ENCODE measurements around the gene GGN.

GGN gene

GRCh38 chr19:38385804-38386257, 2.0 kb downstream of the GGN start:
- WGBS, 2 experiments (ENCODE audit: insufficient coverage in 2 of 2): 96 to 97% methylated on average over 35 to 38 of the region's 40 CpGs
- Histone ChIP-seq H3K36me3 (ENCODE audit: control insufficient read depth, insufficient read depth, low read length) (peaks cover 46% of the 10 kb centered on the region), H3K27ac (ENCODE audit: low read depth, low read length, severe bottlenecking) (no peak overlapping the region)

GRCh38 chr19:38385057-38385803, 2.6 kb downstream of the GGN start:
- Histone ChIP-seq H3K36me3 (ENCODE audit: control insufficient read depth, insufficient read depth, low read length) (peaks cover 52% of the 10 kb centered on the region), H3K4me3 (ENCODE audit: extremely low read depth, insufficient read depth, low read length, poor library complexity, severe bottlenecking) (no peak overlapping the region), H3K4me1 (ENCODE audit: control insufficient read depth, insufficient read depth, low read length, poor library complexity, severe bottlenecking) (peaks cover 5% of the 10 kb centered on the region), H3K27ac (ENCODE audit: low read depth, low read length, severe bottlenecking) (no peak overlapping the region), H3K9me3 (ENCODE audit: control insufficient read depth, low read length) (no peaks in the 10 kb centered on the region)
- WGBS, 2 experiments (ENCODE audit: insufficient coverage in 2 of 2): 97% methylated on average over 31 of the region's 40 CpGs

More at GRCh38 chr19:38385804-38386257, 2.0 kb downstream of the GGN start:
- Histone ChIP-seq H3K9me3 (ENCODE audit: control insufficient read depth, low read length) (no peaks in the 10 kb centered on the region), H3K4me3 (ENCODE audit: extremely low read depth, insufficient read depth, low read length, poor library complexity, severe bottlenecking) (no peak overlapping the region), H3K4me1 (ENCODE audit: control insufficient read depth, insufficient read depth, low read length, poor library complexity, severe bottlenecking) (peaks cover 11% of the 10 kb centered on the region)

GRCh38 chr19:38384209-38385027, 3.4 kb downstream of the GGN start:
- H3K9me3 ChIP-seq (ENCODE audit: control insufficient read depth, low read length): no peaks in the 10 kb centered on the region
- no peak overlapping the region for H3K4me3 ChIP-seq (ENCODE audit: extremely low read depth, insufficient read depth, low read length, poor library complexity, severe bottlenecking)
- H3K27ac ChIP-seq (ENCODE audit: low read depth, low read length, severe bottlenecking): no peak overlapping the region
- 78 to 87% methylated on average over 7 to 8 of the region's 10 CpGs for WGBS, 2 experiments (ENCODE audit: insufficient coverage in 2 of 2)
- H3K36me3 ChIP-seq (ENCODE audit: control insufficient read depth, insufficient read depth, low read length): peaks cover 60% of the 10 kb centered on the region
- peaks cover 4% of the 10 kb centered on the region for H3K4me1 ChIP-seq (ENCODE audit: control insufficient read depth, insufficient read depth, low read length, poor library complexity, severe bottlenecking)

GRCh38 chr19:38383743-38384142, 4.1 kb downstream of the GGN start:
- Histone ChIP-seq H3K9me3 (ENCODE audit: control insufficient read depth, low read length) (no peaks in the 10 kb centered on the region), H3K36me3 (ENCODE audit: control insufficient read depth, insufficient read depth, low read length) (peaks cover 67% of the 10 kb centered on the region), H3K4me1 (ENCODE audit: control insufficient read depth, insufficient read depth, low read length, poor library complexity, severe bottlenecking) (peaks cover 4% of the 10 kb centered on the region), H3K4me3 (ENCODE audit: extremely low read depth, insufficient read depth, low read length, poor library complexity, severe bottlenecking) (no peak overlapping the region), H3K27ac (ENCODE audit: low read depth, low read length, severe bottlenecking) (no peak overlapping the region)
- 100% methylated on average over 2 of the region's 2 CpGs for WGBS, 2 experiments (ENCODE audit: insufficient coverage in 2 of 2)

GRCh38 chr19:38383184-38383583, 4.7 kb downstream of the GGN start:
- H3K4me3 ChIP-seq (ENCODE audit: extremely low read depth, insufficient read depth, low read length, poor library complexity, severe bottlenecking): no peak overlapping the region
- WGBS, 2 experiments (ENCODE audit: insufficient coverage in 2 of 2): 95 to 97% methylated on average over 9 to 10 of the region's 10 CpGs
- H3K36me3 ChIP-seq (ENCODE audit: control insufficient read depth, insufficient read depth, low read length): peaks cover 67% of the 10 kb centered on the region
- no peak overlapping the region for H3K27ac ChIP-seq (ENCODE audit: low read depth, low read length, severe bottlenecking)
- H3K9me3 ChIP-seq (ENCODE audit: control insufficient read depth, low read length): no peaks in the 10 kb centered on the region
- peaks cover 4% of the 10 kb centered on the region for H3K4me1 ChIP-seq (ENCODE audit: control insufficient read depth, insufficient read depth, low read length, poor library complexity, severe bottlenecking)

- H3K4me3 ChIP-seq (ENCODE audit: extremely low read depth, insufficient read depth, low read length, poor library complexity, severe bottlenecking): no peak overlapping the region
- no peaks in the 10 kb centered on the region for H3K9me3 ChIP-seq (ENCODE audit: control insufficient read depth, low read length)
- H3K27ac ChIP-seq (ENCODE audit: low read depth, low read length, severe bottlenecking): no peak overlapping the region
- peaks cover 85% of the 10 kb centered on the region for H3K36me3 ChIP-seq (ENCODE audit: control insufficient read depth, insufficient read depth, low read length)
- H3K4me1 ChIP-seq (ENCODE audit: control insufficient read depth, insufficient read depth, low read length, poor library complexity, severe bottlenecking): peaks cover 2% of the 10 kb centered on the region
- 91 to 97% methylated on average over 9 of the region's 9 CpGs for WGBS, 2 experiments (ENCODE audit: insufficient coverage in 2 of 2)
These were observed 6.7 kb downstream of the GGN start for GRCh38 chr19:38381138-38381537.

GRCh38 chr19:38378866-38379265, 9.0 kb downstream of the GGN start:
- Histone ChIP-seq H3K4me1 (ENCODE audit: control insufficient read depth, insufficient read depth, low read length, poor library complexity, severe bottlenecking) (peaks cover 5% of the 10 kb centered on the region), H3K4me3 (ENCODE audit: extremely low read depth, insufficient read depth, low read length, poor library complexity, severe bottlenecking) (no peak overlapping the region), H3K36me3 (ENCODE audit: control insufficient read depth, insufficient read depth, low read length) (peaks cover 73% of the 10 kb centered on the region), H3K9me3 (ENCODE audit: control insufficient read depth, low read length) (no peaks in the 10 kb centered on the region), H3K27ac (ENCODE audit: low read depth, low read length, severe bottlenecking) (no peak overlapping the region)
- 92 to 100% methylated on average over 7 to 9 of the region's 10 CpGs for WGBS, 2 experiments (ENCODE audit: insufficient coverage in 2 of 2)

- no peak overlapping the region for H3K4me3 ChIP-seq (ENCODE audit: extremely low read depth, insufficient read depth, low read length, poor library complexity, severe bottlenecking)
- WGBS, 2 experiments (ENCODE audit: insufficient coverage in 2 of 2): 80 to 90% methylated on average over 1 to 3 of the region's 4 CpGs
- peaks cover 5% of the 10 kb centered on the region for H3K4me1 ChIP-seq (ENCODE audit: control insufficient read depth, insufficient read depth, low read length, poor library complexity, severe bottlenecking)
- H3K27ac ChIP-seq (ENCODE audit: low read depth, low read length, severe bottlenecking): no peak overlapping the region
- H3K9me3 ChIP-seq (ENCODE audit: control insufficient read depth, low read length): no peaks in the 10 kb centered on the region
- H3K36me3 ChIP-seq (ENCODE audit: control insufficient read depth, insufficient read depth, low read length): peaks cover 55% of the 10 kb centered on the region
These were observed 10.8 kb downstream of the GGN start for GRCh38 chr19:38377052-38377451.

GRCh38 chr19:38376576-38376975, 11.3 kb downstream of the GGN start:
- WGBS, 2 experiments (ENCODE audit: insufficient coverage in 2 of 2): 96 to 97% methylated on average over 3 of the region's 3 CpGs
- H3K4me1 ChIP-seq (ENCODE audit: control insufficient read depth, insufficient read depth, low read length, poor library complexity, severe bottlenecking): peaks cover 5% of the 10 kb centered on the region
- peaks cover 50% of the 10 kb centered on the region for H3K36me3 ChIP-seq (ENCODE audit: control insufficient read depth, insufficient read depth, low read length)
- H3K27ac ChIP-seq (ENCODE audit: low read depth, low read length, severe bottlenecking): no peak overlapping the region
- H3K9me3 ChIP-seq (ENCODE audit: control insufficient read depth, low read length): no peaks in the 10 kb centered on the region
- no peak overlapping the region for H3K4me3 ChIP-seq (ENCODE audit: extremely low read depth, insufficient read depth, low read length, poor library complexity, severe bottlenecking)

- H3K27ac ChIP-seq (ENCODE audit: low read depth, low read length, severe bottlenecking): no peak overlapping the region
- WGBS, 2 experiments (ENCODE audit: insufficient coverage in 2 of 2): 93 to 100% methylated on average over 2 to 4 of the region's 5 CpGs
- peaks cover 42% of the 10 kb centered on the region for H3K36me3 ChIP-seq (ENCODE audit: control insufficient read depth, insufficient read depth, low read length)
- no peaks in the 10 kb centered on the region for H3K9me3 ChIP-seq (ENCODE audit: control insufficient read depth, low read length)
- peak overlapping the region; percentile 93 for H3K4me3 ChIP-seq (ENCODE audit: extremely low read depth, insufficient read depth, low read length, poor library complexity, severe bottlenecking)
- peaks cover 5% of the 10 kb centered on the region for H3K4me1 ChIP-seq (ENCODE audit: control insufficient read depth, insufficient read depth, low read length, poor library complexity, severe bottlenecking)
These were observed 12.1 kb downstream of the GGN start for GRCh38 chr19:38375748-38376147.

Measured in mesodermal cell (in vitro differentiated cells).